Vagina (tissue), 2 donors: ENCODE data around the gene SLC25A21.

Experiments used
- CTCF ChIP-seq, 3 experiments: fragments of 450-650 bp in 2 of 3; fragments of 200-600 bp in 1 of 3; sonication (generic) in 1 of 3; IDR thresholded peaks; one replicate each; pipeline ENCODE4 v1.5.1; 2017 to 2019; ENCODE audit warnings: antibody characterized with exemption in 3 of 3, mild to moderate bottlenecking in 2 of 3, moderate library complexity in 2 of 3
- POLR2AphosphoS5 ChIP-seq, 2 donors: sonication (generic); formaldehyde crosslinking; IDR thresholded peaks; one replicate each; pipeline ENCODE4 v1.9.0; 2017; ENCODE audit warnings: antibody characterized with exemption in 2 of 2, mild to moderate bottlenecking in 2 of 2, low read depth in 1 of 2; ENCODE audit not compliant: insufficient read depth in 1 of 2

- no peak for TF ChIP-seq CTCF (IDR thresholded peaks at IDR 0.05)
- no peak for TF ChIP-seq POLR2AphosphoS5 (IDR thresholded peaks at IDR 0.05; ENCODE audit: insufficient read depth in 1 of 2, low read depth in 1 of 2)
These were observed 344.5 kb downstream of the SLC25A21 start for GRCh38 chr14:36827861-36828260.
